HepG2 (cell line): Measurements from ENCODE around the gene PDE5A. TPM values are rescaled to one million over a fixed set of nuclear protein-coding genes. Genes with fewer than 3 reads are reported as not detected.

ENCODE experiments used
- ATAC-seq: fragments of 200-7000 bp; cut with Tn5 transposase; 3 replicates; pipeline ENCODE4 v1.9.1; 2020; ENCODE audit warnings: mild to moderate bottlenecking, moderate library complexity
- BruUV-seq: library from RNA; stranded (reverse); fragments of 400-500 nt; replicated peaks from 2 replicates; lab custom pipeline; 2021; lab: Mats Ljungman, UMichigan
- CTCF ChIA-PET: fragments of 300-600 bp; formaldehyde crosslinking; extraction: SDS; loops from one replicate; lab custom pipeline; 2021; ENCODE audit warnings: low total read pairs, inconsistent platforms, low intra/inter-chr PET ratio; lab: Yijun Ruan, JAX
- POLR2A ChIA-PET: fragments of 350-600 bp; sonication (Branson Sonifier 250); formaldehyde crosslinking; loops from one replicate; lab custom pipeline; 2020; ENCODE audit warnings: antibody characterized with exemption, inconsistent platforms; lab: Yijun Ruan, JAX
- DNase-seq: peaks from one replicate; pipeline ENCODE4 v3.0.0-alpha.2; 2015; ENCODE audit warnings: low spot score
- FAIRE-seq: peaks from 3 replicates; lab custom pipeline; 2011; peaks lifted over from hg19 to GRCh38; lab: Jason Lieb, UNC
- H2AFZ ChIP-seq: one replicate; pipeline ENCODE4 v1.6.1; 2011; ENCODE audit warnings: low read length, inconsistent platforms
- H3K27ac ChIP-seq: fragments of 300-600 bp; 3 replicates; pipeline ENCODE4 v1.8.0; 2011; ENCODE audit warnings: mixed run types, mild to moderate bottlenecking, mixed read lengths, low read length, inconsistent platforms; ENCODE audit not compliant: insufficient read depth; ENCODE audit errors: extremely low read length
- H3K27me3 ChIP-seq, 2 experiments: fragments of 200-600 bp in 1 of 2; 2 replicates in 1 of 2; 3 replicates in 1 of 2; pipeline versions ENCODE4 v1.6.0 to v1.8.0; 2011; ENCODE audit warnings: low read length in 2 of 2, mild to moderate bottlenecking in 2 of 2, moderate library complexity in 2 of 2, inconsistent platforms in 1 of 2; ENCODE audit not compliant: insufficient read depth in 2 of 2, control insufficient read depth in 1 of 2
- H3K36me3 ChIP-seq, 2 experiments: fragments of 200-600 bp in 1 of 2; replicated peaks in 1 of 2; 2 replicates in 1 of 2; 3 replicates in 1 of 2; pipeline versions ENCODE4 v1.5.1 to v1.8.0; 2011; ENCODE audit warnings: low read length in 2 of 2, inconsistent platforms in 1 of 2; ENCODE audit not compliant: insufficient read depth in 2 of 2, control insufficient read depth in 1 of 2
- H3K4me1 ChIP-seq: 2 replicates; pipeline ENCODE4 v1.5.1; 2012; ENCODE audit warnings: low read length, inconsistent platforms; ENCODE audit not compliant: insufficient read depth
- H3K4me2 ChIP-seq: 2 replicates; pipeline ENCODE4 v1.6.0; 2011; ENCODE audit warnings: low read depth, low read length, inconsistent platforms
- H3K4me3 ChIP-seq, 3 experiments: fragments of 200-600 bp in 1 of 3; sonication (generic), shearing (Covaris generic) in 1 of 3; replicated peaks in 1 of 3; 2 replicates each; pipeline ENCODE4 v1.5.1; 2011 to 2016; ENCODE audit warnings: low read length in 3 of 3, inconsistent platforms in 2 of 3, low read depth in 2 of 3, mild to moderate bottlenecking in 2 of 3, control low read depth in 1 of 3, mixed read lengths in 1 of 3; ENCODE audit not compliant: insufficient read depth in 1 of 3
- H3K79me2 ChIP-seq: one replicate; pipeline ENCODE4 v1.6.1; 2011; ENCODE audit warnings: low read length, inconsistent platforms; ENCODE audit not compliant: insufficient read depth
- H3K9ac ChIP-seq: 2 replicates; pipeline ENCODE4 v1.6.0; 2011; ENCODE audit warnings: mild to moderate bottlenecking, low read depth, low read length, inconsistent platforms; ENCODE audit not compliant: insufficient read depth
- H3K9me3 ChIP-seq: 2 replicates; pipeline ENCODE4 v1.5.1; 2012; ENCODE audit warnings: mild to moderate bottlenecking, low read length
- H4K20me1 ChIP-seq: 2 replicates; pipeline ENCODE4 v1.6.0; 2011; ENCODE audit warnings: inconsistent platforms, mild to moderate bottlenecking, low read length, moderate library complexity; ENCODE audit not compliant: insufficient read depth
- ETV5 ChIP-seq: IDR thresholded peaks from 2 replicates; pipeline ENCODE4 v1.6.1; 2018; ENCODE audit warnings: missing biosample characterization, missing genetic modification reagents, inconsistent platforms, borderline replicate concordance
- FOXA1 ChIP-seq, 2 experiments: fragments of 450-650 bp in 1 of 2; sonication (generic) in 1 of 2; formaldehyde crosslinking in 1 of 2; IDR thresholded peaks; 2 replicates each; pipeline versions ENCODE4 v1.4.0 to v1.6.1; 2016 to 2020; ENCODE audit warnings: missing genetic modification reagents in 1 of 2
- GPBP1L1 ChIP-seq: sonication (generic); formaldehyde crosslinking; IDR thresholded peaks from 2 replicates; pipeline ENCODE4 v1.5.0; 2020; ENCODE audit warnings: mild to moderate bottlenecking, missing genetic modification reagents
- HNF1A ChIP-seq, 2 experiments: sonication (generic) in 1 of 2; formaldehyde crosslinking in 1 of 2; IDR thresholded peaks; 2 replicates each; pipeline versions ENCODE4 v1.4.0 to v1.6.1; 2016 to 2020; ENCODE audit warnings: borderline replicate concordance in 1 of 2, low read depth in 1 of 2, mild to moderate bottlenecking in 1 of 2, missing genetic modification reagents in 1 of 2
- MLXIP ChIP-seq: sonication (generic); formaldehyde crosslinking; IDR thresholded peaks from 2 replicates; pipeline ENCODE4 v1.9.0; 2021; ENCODE audit warnings: missing genetic modification reagents, borderline replicate concordance
- PITX1 ChIP-seq: sonication (generic); formaldehyde crosslinking; IDR thresholded peaks from 2 replicates; pipeline ENCODE4 v1.5.1; 2020; ENCODE audit warnings: mild to moderate bottlenecking, missing genetic modification reagents
- TAF1 ChIP-seq: sonication (generic); formaldehyde crosslinking; IDR thresholded peaks from 2 replicates; pipeline ENCODE4 v1.4.0; 2020; ENCODE audit warnings: missing genetic modification reagents
- ZBTB2 ChIP-seq: sonication (generic); formaldehyde crosslinking; IDR thresholded peaks from 2 replicates; pipeline ENCODE4 v1.8.0; 2022; ENCODE audit warnings: low read depth, missing genetic modification reagents
- ZBTB42 ChIP-seq: sonication (generic); formaldehyde crosslinking; IDR thresholded peaks from 2 replicates; pipeline ENCODE4 v1.5.0; 2020; ENCODE audit warnings: mild to moderate bottlenecking, missing genetic modification reagents
- ZNF713 ChIP-seq: sonication (generic); formaldehyde crosslinking; IDR thresholded peaks from 2 replicates; pipeline ENCODE4 v1.4.0; 2020; ENCODE audit warnings: mild to moderate bottlenecking, missing genetic modification reagents
- WGBS: methylation state at CpG from one replicate; pipeline ENCODE4 v1.1.6; 2017; ENCODE audit warnings: low lambda C conversion rate; 5-methylcytosine and 5-hydroxymethylcytosine counted together
- in situ Hi-C: cut with HindIII; loops from 2 replicates; pipeline ENCODE4 v1.10.0; 2017; ENCODE audit warnings: low pct_unique_long_range_greater_than_20kb; ENCODE audit not compliant: extremely low pct_ligation_motif_present
- intact Hi-C: fragments of 100-400 bp; cut with micrococcal nuclease; formaldehyde crosslinking; loops from one replicate; pipeline ENCODE4 v1.10.0; 2022; ENCODE audit not compliant: unreplicated experiment
- polyA plus RNA-seq, 8 experiments: library from polyadenylated mRNA; depleted of rRNA in 3 of 8; stranded (reverse) in 7 of 8; unstranded in 1 of 8; fragments of >200 nt; fragmentation: Illumina TruSeq in 4 of 8; extraction: Trizol in 4 of 8; gene quantifications; 2 replicates each; pipeline versions ENCODE4 v1.2.1 to v1.2.3, GENCODE V29; 2011 to 2016; ENCODE audit warnings: low read depth in 4 of 8, missing spikeins in 1 of 8, mixed read lengths in 1 of 8; ENCODE audit not compliant: insufficient read depth in 1 of 8
- total RNA-seq, 5 experiments: library from RNA; depleted of rRNA; stranded (reverse); fragments of >200 nt; fragmentation: Illumina TruSeq; extraction: Trizol; gene quantifications; 2 replicates each; pipeline ENCODE4 v1.2.3, GENCODE V29; 2016; ENCODE audit warnings: low read depth in 1 of 5

PDE5A gene
- total and polyA plus RNA-seq, 2 of the 13 experiments (the other 11 are each of a cell fraction or from before 2014, with no cell fraction given): 0.22 to 0.44 TPM

GRCh38 chr4:119632216-119632615, 3.6 kb upstream of the PDE5A start:
- no peak overlapping the region for H3K4me2 ChIP-seq
- FAIRE-seq (no peak), DNase-seq (no peak), ATAC-seq (no peak)
- no peak overlapping the region for H2AFZ ChIP-seq
- H3K36me3 ChIP-seq: no peaks in the 10 kb centered on the region
- H3K9me3 ChIP-seq: no peaks in the 10 kb centered on the region
- in situ Hi-C loops: loop anchor here (10.0 to 25.0 kb wide), 2 partner anchors 153 to 645 kb away; no protein-coding TSS in a partner anchor
- H3K4me3 ChIP-seq: no peak overlapping the region
- intact Hi-C loops: no loop called here
- no peaks in the 10 kb centered on the region for H3K79me2 ChIP-seq
- H3K27me3 ChIP-seq: peaks cover 4 to 12% of the 10 kb centered on the region in 2 experiments; a peak in 4 of 5 replicates
- H3K27ac ChIP-seq: no peak overlapping the region
- POLR2A ChIA-PET: no interaction called here
- no TSS peak for BruUV-seq
- no peaks in the 10 kb centered on the region for H4K20me1 ChIP-seq
- no peak overlapping the region for H3K9ac ChIP-seq
- CTCF ChIA-PET: no interaction called here
- peaks cover 19% of the 10 kb centered on the region for H3K4me1 ChIP-seq
- 0% methylated on average over 1 of the region's 1 CpG for WGBS
- TF ChIP-seq ETV5 (CRISPR knock-in tag): no peak
- TF ChIP-seq ZBTB42 (CRISPR knock-in tag): no peak
- TF ChIP-seq GPBP1L1: no peak
- TF ChIP-seq TAF1: no peak
- TF ChIP-seq HNF1A (IDR thresholded peaks at IDR 0.05; ENCODE audit: low read depth): no peak
- TF ChIP-seq HNF1A (CRISPR knock-in tag; IDR thresholded peaks at IDR 0.05; ENCODE audit: borderline replicate concordance): no peak
- TF ChIP-seq ZNF713 (CRISPR knock-in tag): no peak
- no peak for TF ChIP-seq ZBTB2
- TF ChIP-seq PITX1 (CRISPR knock-in tag): no peak
- TF ChIP-seq MLXIP: no peak
- no peak for TF ChIP-seq FOXA1 (IDR thresholded peaks at IDR 0.05)
- no peak for TF ChIP-seq FOXA1 (CRISPR knock-in tag; IDR thresholded peaks at IDR 0.05)
